Measurements from ENCODE around the gene ZNF335. TPM values are rescaled to one million over a fixed set of nuclear protein-coding genes. Genes with fewer than 3 reads are reported as not detected.
"Not testable (repeated sequence)": the region's sequence is repeated elsewhere in the genome, so short reads cannot be mapped to it uniquely, and the experiment has no call there.

Gene ZNF335
- total and polyA plus RNA-seq, 2 of the 13 experiments (the other 11 are each of a cell fraction or from before 2014, with no cell fraction given), result 9.7 to 13.7 TPM

- TF ChIP-seq ARID5B (CRISPR knock-in tag; IDR thresholded peaks at IDR 0.05) (peak; percentile 69), GABPA (CRISPR knock-in tag; IDR thresholded peaks at IDR 0.05; ENCODE audit: low read depth) (0 out of 2 replicates have a peak, but pooled peaks have one; percentile 2), SMC3 (IDR thresholded peaks at IDR 0.05; ENCODE audit: low read length) (0 out of 2 replicates have a peak, but pooled peaks have one; percentile 6)
- not testable (repeated sequence) for TF ChIP-seq GABPA (IDR thresholded peaks at IDR 0.05; ENCODE audit: low read depth, low read length)
Measured at GRCh38 chr20:45901332-45901731, 70.7 kb downstream of the ZNF335 start (continued).

GRCh38 chr20:45899046-45899835, 72.8 kb downstream of the ZNF335 start:
- no peaks in the 10 kb centered on the region for H3K9me3 ChIP-seq (ENCODE audit: low read length)
- no peak overlapping the region for H3K4me2 ChIP-seq (ENCODE audit: low read depth, low read length)
- ChIA-PET CTCF (ENCODE audit: low intra/inter-chr PET ratio, low total read pairs) (no interaction called here), POLR2A (interaction anchor here (0.9 to 4.7 kb wide), 6 partner anchors 9 to 47 kb away, joined by 3 to 38 read pairs (median 13); partner anchors contain the start of genes CTSA, NEURL2 and PCIF1)
- no peak overlapping the region for H3K4me3 ChIP-seq (replicated peaks in 1 of 3; ENCODE audit: insufficient read depth in 1 of 3, low read depth in 2 of 3, low read length in 3 of 3)
- WGBS (ENCODE audit: low lambda C conversion rate), result 95% methylated on average over 13 of the region's 13 CpGs
- ATAC-seq, result no peak
- peaks cover 9% of the 10 kb centered on the region for H3K4me1 ChIP-seq (ENCODE audit: insufficient read depth, low read length)
- no peak overlapping the region for H3K9ac ChIP-seq (ENCODE audit: insufficient read depth, low read depth, low read length)
- no peak for FAIRE-seq
- intact Hi-C loops (cut with micrococcal nuclease; ENCODE audit: unreplicated experiment) (no loop called here), in situ Hi-C loops (cut with HindIII; ENCODE audit: extremely low pct_ligation_motif_present, low pct_unique_long_range_greater_than_20kb) (no loop called here)
- DNase-seq (ENCODE audit: low spot score), result no peak
- H3K27me3 ChIP-seq (ENCODE audit: control insufficient read depth in 1 of 2, insufficient read depth in 2 of 2, low read length in 2 of 2), result no peaks in the 10 kb centered on the region
- peaks cover 38 to 43% of the 10 kb centered on the region in 2 experiments for H3K36me3 ChIP-seq (replicated peaks in 1 of 2; ENCODE audit: control insufficient read depth in 1 of 2, insufficient read depth in 2 of 2, low read length in 2 of 2)
- no peak overlapping the region for H3K27ac ChIP-seq (ENCODE audit: extremely low read length, insufficient read depth, low read length)
- no peak overlapping the region for H2AFZ ChIP-seq (ENCODE audit: low read length)
- no peaks in the 10 kb centered on the region for H3K79me2 ChIP-seq (ENCODE audit: insufficient read depth, low read length)
- H4K20me1 ChIP-seq (ENCODE audit: insufficient read depth, low read length), result no peaks in the 10 kb centered on the region
- BruUV-seq (replicated peaks), result no TSS peak
- TF ChIP-seq RBFOX2 (IDR thresholded peaks at IDR 0.05; ENCODE audit: low read depth, low read length) (peak; percentile 47; the same call in 1 of the 2 replicates), ZNF10 (CRISPR knock-in tag; IDR thresholded peaks at IDR 0.05; ENCODE audit: borderline replicate concordance, low read depth) (no peak), ZNF556 (CRISPR knock-in tag; IDR thresholded peaks at IDR 0.05; ENCODE audit: borderline replicate concordance) (no peak), POLR2G (IDR thresholded peaks at IDR 0.05; ENCODE audit: low read depth, low read length) (peak; percentile 42), HDAC1 (CRISPR knock-in tag; IDR thresholded peaks at IDR 0.05) (no peak), POLR2A (IDR thresholded peaks at IDR 0.05; ENCODE audit: insufficient read depth in 1 of 2, low read depth in 2 of 2, low read length in 2 of 2) (peak in 1 of 2 experiments; percentile 37; a peak in 1 of 4 replicates), AGO2 (optimal IDR thresholded peaks at IDR 0.05; ENCODE audit: low read depth, low read length) (peak; percentile 70), ZFP36 (IDR thresholded peaks at IDR 0.05; ENCODE audit: borderline replicate concordance, low read depth, low read length, partially characterized antibody) (peak; percentile 16), ARNTL (CRISPR knock-in tag; IDR thresholded peaks at IDR 0.05) (no peak), DBP (CRISPR knock-in tag; IDR thresholded peaks at IDR 0.05; ENCODE audit: not compliant biosample characterization) (no peak)

Measured in HepG2 (cell line).